Activated CD4-positive, alpha-beta T cell treated with anti-CD3 and anti-CD28 coated beads, Interleukin-2, amount 10 ng/mL, durations not matched to agents 7 days and 5 days (primary cell): ENCODE data around the gene SULT1C3. TPM values are rescaled to one million over a fixed set of nuclear protein-coding genes. Genes with fewer than 3 reads are reported as not detected.
"Not testable (repeated sequence)": the region's sequence is repeated elsewhere in the genome, so short reads cannot be mapped to it uniquely, and the experiment has no call there.

Experiments used
- CTCF ChIA-PET: fragments of 350-600 bp; sonication (Branson Sonifier 250); formaldehyde crosslinking; loops from one replicate; lab custom pipeline; 2021; ENCODE audit warnings: antibody characterized with exemption; lab: Charles Lee
- POLR2A ChIA-PET: fragments of 350-600 bp; sonication (Branson Sonifier 250); formaldehyde crosslinking; loops from one replicate; lab custom pipeline; 2021; ENCODE audit warnings: antibody characterized with exemption; lab: Charles Lee
- DNase-seq: peaks from one replicate; pipeline ENCODE4 v3.0.0-alpha.2; 2020
- H3K27ac Mint-ChIP-seq: one replicate; pipeline ENCODE4 v1.8.0; 2021; ENCODE audit warnings: mild to moderate bottlenecking, moderate library complexity, mixed read lengths
- H3K27me3 Mint-ChIP-seq: one replicate; pipeline ENCODE4 v1.8.0; 2021; ENCODE audit warnings: mixed read lengths
- H3K36me3 Mint-ChIP-seq: one replicate; pipeline ENCODE4 v1.8.0; 2021; ENCODE audit warnings: low read depth, mixed read lengths
- H3K4me1 Mint-ChIP-seq: one replicate; pipeline ENCODE4 v1.8.0; 2021; ENCODE audit warnings: mixed read lengths
- H3K4me3 Mint-ChIP-seq: one replicate; pipeline ENCODE4 v1.8.0; 2021; ENCODE audit warnings: mild to moderate bottlenecking, moderate library complexity, mixed read lengths
- H3K9me3 Mint-ChIP-seq: one replicate; pipeline ENCODE4 v1.8.0; 2021; ENCODE audit warnings: mixed read lengths
- total RNA-seq, 2 experiments: library from RNA; stranded (reverse); gene quantifications; one replicate each; pipeline ENCODE4 v1.2.3, GENCODE V29; 2021

Gene SULT1C3
- total RNA-seq, 2 experiments from 2014 or later = not detected

DNA sequence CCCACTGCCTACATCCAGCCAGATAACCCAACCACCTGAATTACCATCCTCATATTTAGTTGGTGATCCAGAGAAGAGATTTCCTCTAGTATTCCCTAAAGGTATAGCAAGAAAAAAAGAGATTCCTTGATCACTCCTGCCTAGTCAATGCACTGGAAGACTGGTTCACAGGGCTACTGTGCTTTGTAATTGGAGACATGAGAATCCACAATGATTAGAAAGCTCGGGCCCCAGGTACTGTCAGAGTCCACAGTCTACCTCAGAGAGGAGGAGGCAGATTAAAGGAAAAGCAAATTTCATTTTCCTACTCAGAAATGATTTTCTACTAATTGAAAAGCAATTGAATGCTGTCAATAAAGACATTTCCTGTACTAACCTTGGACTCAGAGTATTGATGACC lies 22.3 kb downstream of the SULT1C3 start:
- no peak overlapping the region for H3K4me3 Mint-ChIP-seq
- no peaks in the 10 kb centered on the region for H3K36me3 Mint-ChIP-seq
- H3K9me3 Mint-ChIP-seq = no peaks in the 10 kb centered on the region
- ChIA-PET CTCF (no interaction called here), POLR2A (no interaction called here)
- no peak overlapping the region for H3K27ac Mint-ChIP-seq
- peaks cover 11% of the 10 kb centered on the region for H3K27me3 Mint-ChIP-seq
- DNase-seq = no peak
- no peaks in the 10 kb centered on the region for H3K4me1 Mint-ChIP-seq

- H3K27ac Mint-ChIP-seq = no peak overlapping the region
- H3K9me3 Mint-ChIP-seq = no peaks in the 10 kb centered on the region
- no peaks in the 10 kb centered on the region for H3K36me3 Mint-ChIP-seq
- H3K27me3 Mint-ChIP-seq = peaks cover 11% of the 10 kb centered on the region
- H3K4me3 Mint-ChIP-seq = no peak overlapping the region
- ChIA-PET POLR2A (no interaction called here), CTCF (no interaction called here)
- no peaks in the 10 kb centered on the region for H3K4me1 Mint-ChIP-seq
- DNase-seq = no peak
These were observed 23.6 kb downstream of the SULT1C3 start for GRCh38 chr2:108263401-108263800.

DNA sequence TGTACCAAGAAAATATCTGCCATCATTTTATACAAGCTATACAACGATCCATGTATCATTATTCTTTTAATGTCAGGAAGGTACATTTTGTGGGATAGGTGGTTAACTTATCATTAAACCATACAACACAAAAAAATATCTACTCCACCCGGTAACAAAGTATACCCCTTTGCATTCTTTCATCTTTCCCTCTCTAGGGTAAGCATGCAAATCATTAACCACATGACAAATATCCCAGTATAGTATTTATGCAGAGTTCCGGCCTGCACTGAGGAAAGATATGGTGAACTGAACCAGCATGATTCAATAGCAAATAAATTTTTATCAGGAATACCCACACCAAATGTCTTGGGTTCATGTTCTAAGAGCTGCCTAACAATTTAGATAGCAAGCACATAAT lies 26.4 kb downstream of the SULT1C3 start:
- POLR2A ChIA-PET = no interaction called here
- Mint-ChIP-seq H3K36me3 (no peaks in the 10 kb centered on the region), H3K27ac (no peak overlapping the region), H3K4me1 (no peaks in the 10 kb centered on the region), H3K4me3 (no peak overlapping the region), H3K27me3 (peaks cover 9% of the 10 kb centered on the region), H3K9me3 (no peaks in the 10 kb centered on the region)
- DNase-seq = no peak
- CTCF ChIA-PET = no interaction called here

DNA sequence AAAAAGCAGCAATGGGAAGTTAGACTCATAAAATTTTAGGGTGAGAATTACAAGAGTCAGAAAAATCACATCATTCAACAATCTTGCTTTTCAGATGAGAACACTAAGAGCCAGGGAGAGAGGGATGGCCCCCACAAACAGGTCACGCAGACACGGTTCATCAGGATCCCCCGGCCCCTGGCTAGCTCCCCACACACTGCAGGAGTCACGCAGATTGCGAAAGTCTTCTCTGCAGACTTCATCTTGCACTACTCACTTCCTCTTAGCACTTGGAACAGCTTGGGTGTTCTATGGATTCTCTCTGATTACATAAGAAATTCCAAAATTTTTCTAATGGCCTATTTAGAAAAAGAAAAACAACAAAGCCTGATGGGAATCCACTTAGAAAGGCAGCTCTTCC lies 27.3 kb downstream of the SULT1C3 start:
- no peaks in the 10 kb centered on the region for H3K36me3 Mint-ChIP-seq
- no peak for DNase-seq
- POLR2A ChIA-PET = no interaction called here

DNA sequence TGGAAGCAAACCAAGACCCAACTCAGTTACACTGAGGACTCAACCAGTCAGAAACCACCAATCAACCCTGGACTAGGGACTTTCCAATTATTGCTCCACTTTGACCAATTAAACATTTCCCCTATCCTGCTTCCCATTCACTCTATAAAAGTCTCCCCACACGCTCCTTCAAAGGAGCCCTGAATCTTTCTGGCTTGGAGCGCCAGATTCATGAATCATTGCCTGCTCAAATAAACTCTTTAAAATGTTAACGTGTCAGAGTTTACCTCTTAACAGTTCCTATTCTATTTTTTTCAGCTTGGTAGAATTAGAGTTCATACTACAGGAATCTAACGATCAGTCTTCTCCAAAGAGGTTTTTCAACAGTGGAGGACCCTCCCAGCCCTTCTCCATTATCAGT lies 28.2 kb downstream of the SULT1C3 start:
- DNase-seq = no peak
- Mint-ChIP-seq H3K4me1 (no peaks in the 10 kb centered on the region), H3K36me3 (no peaks in the 10 kb centered on the region), H3K4me3 (no peak overlapping the region), H3K9me3 (no peaks in the 10 kb centered on the region), H3K27me3 (peaks cover 7% of the 10 kb centered on the region), H3K27ac (no peak overlapping the region)
- ChIA-PET CTCF (no interaction called here), POLR2A (no interaction called here)

More for the DNA sequence above, 27.3 kb downstream of the SULT1C3 start:
- H3K9me3 Mint-ChIP-seq = no peaks in the 10 kb centered on the region
- no peaks in the 10 kb centered on the region for H3K4me1 Mint-ChIP-seq
- CTCF ChIA-PET = no interaction called here
- no peak overlapping the region for H3K4me3 Mint-ChIP-seq
- peaks cover 7% of the 10 kb centered on the region for H3K27me3 Mint-ChIP-seq
- H3K27ac Mint-ChIP-seq = no peak overlapping the region

DNA sequence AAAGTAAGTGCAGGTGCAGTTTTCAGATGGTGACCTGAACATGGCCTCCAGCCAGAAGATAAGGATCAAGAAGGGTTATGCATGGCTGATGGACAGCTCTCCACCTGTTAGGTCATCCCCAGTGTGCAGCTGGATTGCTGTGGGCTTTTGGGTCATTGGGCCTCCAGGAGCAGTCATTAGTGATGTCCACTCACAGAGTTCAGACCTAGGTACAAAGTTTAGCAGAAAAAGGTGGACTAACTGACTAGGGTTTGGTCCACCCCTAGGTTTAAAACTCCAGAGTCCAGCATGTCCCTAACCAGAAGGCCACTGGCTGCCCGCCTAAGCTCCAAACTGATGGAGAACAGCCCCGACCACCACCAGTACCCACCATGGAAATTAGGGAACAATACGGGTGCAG lies 30.6 kb downstream of the SULT1C3 start:
- Mint-ChIP-seq H3K9me3 (no peaks in the 10 kb centered on the region), H3K27me3 (peaks cover 6% of the 10 kb centered on the region), H3K27ac (no peak overlapping the region), H3K4me1 (no peaks in the 10 kb centered on the region), H3K36me3 (no peaks in the 10 kb centered on the region), H3K4me3 (no peak overlapping the region)
- POLR2A ChIA-PET = no interaction called here
- no peak for DNase-seq
- CTCF ChIA-PET = no interaction called here

- ChIA-PET CTCF (no interaction called here), POLR2A (no interaction called here)
- H3K27ac Mint-ChIP-seq = no peak overlapping the region
- no peak for DNase-seq
- peaks cover 2% of the 10 kb centered on the region for H3K27me3 Mint-ChIP-seq
- H3K9me3 Mint-ChIP-seq = no peaks in the 10 kb centered on the region
- no peak overlapping the region for H3K4me3 Mint-ChIP-seq
- H3K36me3 Mint-ChIP-seq = no peaks in the 10 kb centered on the region
- H3K4me1 Mint-ChIP-seq = no peaks in the 10 kb centered on the region
These were observed 31.2 kb downstream of the SULT1C3 start for GRCh38 chr2:108270768-108271506.

GRCh38 chr2:108271691-108272253 lies 32.0 kb downstream of the SULT1C3 start:
- no peak overlapping the region for H3K27ac Mint-ChIP-seq
- ChIA-PET CTCF (no interaction called here), POLR2A (no interaction called here)
- H3K36me3 Mint-ChIP-seq = no peaks in the 10 kb centered on the region
- no peak for DNase-seq
- no peaks in the 10 kb centered on the region for H3K4me1 Mint-ChIP-seq
- no peaks in the 10 kb centered on the region for H3K9me3 Mint-ChIP-seq
- no peak overlapping the region for H3K4me3 Mint-ChIP-seq
- peaks cover 2% of the 10 kb centered on the region for H3K27me3 Mint-ChIP-seq

GRCh38 chr2:108278631-108279030 lies 38.9 kb downstream of the SULT1C3 start:
- H3K4me3 Mint-ChIP-seq = no peak overlapping the region
- H3K4me1 Mint-ChIP-seq = no peaks in the 10 kb centered on the region
- H3K27ac Mint-ChIP-seq = no peak overlapping the region
- no peaks in the 10 kb centered on the region for H3K36me3 Mint-ChIP-seq
- H3K9me3 Mint-ChIP-seq = no peaks in the 10 kb centered on the region
- DNase-seq = no peak
- ChIA-PET CTCF (no interaction called here), POLR2A (no interaction called here)
- peaks cover 8% of the 10 kb centered on the region for H3K27me3 Mint-ChIP-seq

DNA sequence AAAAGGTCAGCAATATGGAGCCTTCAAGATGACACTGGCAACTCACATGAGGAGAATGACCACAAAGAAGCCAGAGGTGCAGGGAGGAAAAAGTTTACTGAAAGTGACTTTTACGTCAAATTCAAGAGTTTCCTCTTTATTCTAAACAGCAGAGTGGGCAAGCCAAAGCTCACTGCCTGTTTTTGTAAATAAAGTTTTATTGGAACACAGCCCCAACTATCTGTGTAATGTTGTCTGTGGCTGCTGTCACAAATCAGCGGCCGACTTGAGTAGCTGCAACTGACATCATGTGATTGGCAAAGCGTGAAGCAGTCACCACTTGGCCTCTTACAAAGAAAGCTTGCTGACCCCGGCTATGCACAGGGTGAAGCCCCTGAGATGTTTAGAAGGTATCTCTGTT lies 39.7 kb downstream of the SULT1C3 start:
- no peak for DNase-seq
- Mint-ChIP-seq H3K4me1 (no peaks in the 10 kb centered on the region), H3K4me3 (no peak overlapping the region), H3K27me3 (peaks cover 8% of the 10 kb centered on the region), H3K9me3 (no peaks in the 10 kb centered on the region), H3K27ac (no peak overlapping the region), H3K36me3 (no peaks in the 10 kb centered on the region)
- ChIA-PET POLR2A (no interaction called here), CTCF (no interaction called here)

GRCh38 chr2:108280466-108280865 lies 40.7 kb downstream of the SULT1C3 start:
- ChIA-PET POLR2A (no interaction called here), CTCF (no interaction called here)
- Mint-ChIP-seq H3K4me3 (no peak overlapping the region), H3K27me3 (peaks cover 8% of the 10 kb centered on the region), H3K4me1 (no peaks in the 10 kb centered on the region), H3K9me3 (peaks cover 2% of the 10 kb centered on the region), H3K36me3 (no peaks in the 10 kb centered on the region), H3K27ac (no peak overlapping the region)
- no peak for DNase-seq

GRCh38 chr2:108284566-108284965 lies 44.8 kb downstream of the SULT1C3 start:
- POLR2A ChIA-PET, H3K36me3 Mint-ChIP-seq, H3K27me3 Mint-ChIP-seq, H3K4me1 Mint-ChIP-seq, H3K27ac Mint-ChIP-seq, H3K9me3 Mint-ChIP-seq, CTCF ChIA-PET, DNase-seq, H3K4me3 Mint-ChIP-seq: not testable (repeated sequence)

GRCh38 chr2:108285616-108286015 lies 45.8 kb downstream of the SULT1C3 start:
- H3K9me3 Mint-ChIP-seq = peaks cover 2% of the 10 kb centered on the region
- H3K27ac Mint-ChIP-seq = no peak overlapping the region
- ChIA-PET CTCF (no interaction called here), POLR2A (no interaction called here)
- no peaks in the 10 kb centered on the region for H3K4me1 Mint-ChIP-seq
- no peak for DNase-seq
- H3K27me3 Mint-ChIP-seq = peaks cover 4% of the 10 kb centered on the region
- no peaks in the 10 kb centered on the region for H3K36me3 Mint-ChIP-seq
- H3K4me3 Mint-ChIP-seq = no peak overlapping the region

- CTCF ChIA-PET = no interaction called here
- POLR2A ChIA-PET = no interaction called here
- peaks cover 2% of the 10 kb centered on the region for H3K9me3 Mint-ChIP-seq
- H3K4me3 Mint-ChIP-seq = no peak overlapping the region
- H3K36me3 Mint-ChIP-seq = no peaks in the 10 kb centered on the region
- no peak overlapping the region for H3K27ac Mint-ChIP-seq
- H3K27me3 Mint-ChIP-seq = peaks cover 8% of the 10 kb centered on the region
- no peak for DNase-seq
- no peaks in the 10 kb centered on the region for H3K4me1 Mint-ChIP-seq
These were observed 47.4 kb downstream of the SULT1C3 start for GRCh38 chr2:108287169-108287568.
